RWPE2 (cell line): Measurements from ENCODE around the gene TOX3.

Experiments used
- ATAC-seq: fragments of 200-7000 bp; cut with Tn5 transposase; 3 replicates; pipeline ENCODE4 v1.9.1; 2021; ENCODE audit warnings: low read depth
- DNase-seq: peaks from one replicate; pipeline ENCODE4 v3.0.0-alpha.2; 2020; ENCODE audit warnings: low spot score
- H3K27ac ChIP-seq: fragments of 450-650 bp; 2 replicates; pipeline ENCODE4 v1.5.1; 2017; ENCODE audit warnings: mild to moderate bottlenecking; ENCODE audit not compliant: poor library complexity, severe bottlenecking
- H3K27me3 ChIP-seq: fragments of 250-450 bp; sonication (Bioruptor Pico); 2 replicates; pipeline ENCODE4 v1.5.1; 2021; ENCODE audit warnings: mild to moderate bottlenecking, moderate library complexity; ENCODE audit not compliant: insufficient read depth, poor library complexity, severe bottlenecking
- H3K36me3 ChIP-seq: fragments of 250-450 bp; sonication (Bioruptor Pico); 2 replicates; pipeline ENCODE4 v1.5.1; 2020; ENCODE audit warnings: low read depth, mild to moderate bottlenecking, moderate library complexity
- H3K4me1 ChIP-seq: fragments of 250-450 bp; sonication (Bioruptor Pico); 2 replicates; pipeline ENCODE4 v1.5.1; 2021; ENCODE audit warnings: mild to moderate bottlenecking, moderate library complexity; ENCODE audit not compliant: insufficient read depth, poor library complexity, severe bottlenecking
- H3K4me3 ChIP-seq: fragments of 250-450 bp; sonication (Bioruptor Pico); 2 replicates; pipeline ENCODE4 v1.5.1; 2021; ENCODE audit warnings: mild to moderate bottlenecking, moderate library complexity; ENCODE audit not compliant: severe bottlenecking
- H3K9me3 ChIP-seq: fragments of 250-450 bp; sonication (Bioruptor Pico); 2 replicates; pipeline ENCODE4 v1.5.1; 2021; ENCODE audit warnings: mild to moderate bottlenecking, moderate library complexity; ENCODE audit not compliant: severe bottlenecking
- TF ChIP-seq, protein P1 (sequence below): fragments of 450-650 bp; IDR thresholded peaks from one replicate; pipeline ENCODE4 v1.5.1; 2017; ENCODE audit warnings: mild to moderate bottlenecking, moderate library complexity; ENCODE audit not compliant: poor library complexity, severe bottlenecking

TOX3 gene

GRCh38 chr16:52492789-52493357 is 54.1 kb downstream of the TOX3 start:
- no peaks in the 10 kb centered on the region for H3K4me1 ChIP-seq
- ATAC-seq, result no peak
- no peak for DNase-seq
- no peaks in the 10 kb centered on the region for H3K27me3 ChIP-seq
- no peaks in the 10 kb centered on the region for H3K9me3 ChIP-seq
- H3K36me3 ChIP-seq, result no peaks in the 10 kb centered on the region
- no peak overlapping the region for H3K27ac ChIP-seq
- TF ChIP-seq, protein P1, sequence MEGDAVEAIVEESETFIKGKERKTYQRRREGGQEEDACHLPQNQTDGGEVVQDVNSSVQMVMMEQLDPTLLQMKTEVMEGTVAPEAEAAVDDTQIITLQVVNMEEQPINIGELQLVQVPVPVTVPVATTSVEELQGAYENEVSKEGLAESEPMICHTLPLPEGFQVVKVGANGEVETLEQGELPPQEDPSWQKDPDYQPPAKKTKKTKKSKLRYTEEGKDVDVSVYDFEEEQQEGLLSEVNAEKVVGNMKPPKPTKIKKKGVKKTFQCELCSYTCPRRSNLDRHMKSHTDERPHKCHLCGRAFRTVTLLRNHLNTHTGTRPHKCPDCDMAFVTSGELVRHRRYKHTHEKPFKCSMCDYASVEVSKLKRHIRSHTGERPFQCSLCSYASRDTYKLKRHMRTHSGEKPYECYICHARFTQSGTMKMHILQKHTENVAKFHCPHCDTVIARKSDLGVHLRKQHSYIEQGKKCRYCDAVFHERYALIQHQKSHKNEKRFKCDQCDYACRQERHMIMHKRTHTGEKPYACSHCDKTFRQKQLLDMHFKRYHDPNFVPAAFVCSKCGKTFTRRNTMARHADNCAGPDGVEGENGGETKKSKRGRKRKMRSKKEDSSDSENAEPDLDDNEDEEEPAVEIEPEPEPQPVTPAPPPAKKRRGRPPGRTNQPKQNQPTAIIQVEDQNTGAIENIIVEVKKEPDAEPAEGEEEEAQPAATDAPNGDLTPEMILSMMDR, result no peak
- H3K4me3 ChIP-seq, result no peak overlapping the region

- DNase-seq (no peak), ATAC-seq (no peak)
- TF ChIP-seq, protein P1, result no peak
- H3K9me3 ChIP-seq, result no peaks in the 10 kb centered on the region
- peaks cover 3% of the 10 kb centered on the region for H3K27me3 ChIP-seq
- no peak overlapping the region for H3K27ac ChIP-seq
- no peaks in the 10 kb centered on the region for H3K36me3 ChIP-seq
- H3K4me1 ChIP-seq, result no peaks in the 10 kb centered on the region
- H3K4me3 ChIP-seq, result no peak overlapping the region
Observed at GRCh38 chr16:52491216-52491615, 55.7 kb downstream of the TOX3 start.

GRCh38 chr16:52489894-52490293 is 57.0 kb downstream of the TOX3 start:
- H3K4me1 ChIP-seq, result no peaks in the 10 kb centered on the region
- H3K27me3 ChIP-seq, result peaks cover 3% of the 10 kb centered on the region
- no peak overlapping the region for H3K27ac ChIP-seq
- no peaks in the 10 kb centered on the region for H3K36me3 ChIP-seq
- ATAC-seq (no peak), DNase-seq (no peak)
- TF ChIP-seq, protein P1, result no peak
- no peak overlapping the region for H3K4me3 ChIP-seq
- H3K9me3 ChIP-seq, result no peaks in the 10 kb centered on the region

GRCh38 chr16:52488837-52489289 is 58.1 kb downstream of the TOX3 start:
- TF ChIP-seq, protein P1, result no peak
- Histone ChIP-seq H3K27me3 (peaks cover 3% of the 10 kb centered on the region), H3K9me3 (no peaks in the 10 kb centered on the region), H3K27ac (no peak overlapping the region), H3K36me3 (no peaks in the 10 kb centered on the region), H3K4me1 (no peaks in the 10 kb centered on the region), H3K4me3 (no peak overlapping the region)
- DNase-seq, result no peak
- no peak for ATAC-seq

GRCh38 chr16:52487849-52488457 is 59.0 kb downstream of the TOX3 start:
- Histone ChIP-seq H3K9me3 (no peaks in the 10 kb centered on the region), H3K36me3 (no peaks in the 10 kb centered on the region), H3K4me3 (no peak overlapping the region), H3K4me1 (no peaks in the 10 kb centered on the region), H3K27me3 (peaks cover 3% of the 10 kb centered on the region), H3K27ac (no peak overlapping the region)
- TF ChIP-seq, protein P1, result no peak
- no peak for DNase-seq
- ATAC-seq, result no peak
